NCI-H748 (cell line): Measurements from ENCODE around the gene VPS35L.
A peak's percentile ranks its signal among the peaks of the same experiment; 100 is the strongest.

ENCODE experiments used
- DNase-seq: peaks from one replicate; lab custom pipeline; 2025; ENCODE audit not compliant: unreplicated experiment; lab: John Stamatoyannopoulos, UW

Gene VPS35L

GRCh38 chr16:19555186-19555937 lies at the start of gene VPS35L:
VPS35L (plus strand) TSS chr16:19555703; CDS start chr16:19555730, 27 bp downstream.
- peak; percentile 97 for DNase-seq

- no peak for DNase-seq
These were observed 48.5 kb upstream of the VPS35L start for GRCh38 chr16:19506965-19507364.

- DNase-seq = no peak
These were observed 47.6 kb upstream of the VPS35L start for GRCh38 chr16:19507867-19508266.

GRCh38 chr16:19512297-19512696 lies 43.2 kb upstream of the VPS35L start:
- no peak for DNase-seq

- no peak for DNase-seq
These were observed 42.0 kb upstream of the VPS35L start for GRCh38 chr16:19513377-19514053.

GRCh38 chr16:19515757-19516156 lies 39.7 kb upstream of the VPS35L start:
- no peak for DNase-seq

GRCh38 chr16:19517424-19518089 lies 37.9 kb upstream of the VPS35L start:
- DNase-seq = no peak

GRCh38 chr16:19518388-19518787 lies 37.1 kb upstream of the VPS35L start:
- DNase-seq = no peak

- DNase-seq = no peak
These were observed 34.6 kb upstream of the VPS35L start for GRCh38 chr16:19520861-19521331.

- DNase-seq = peak; percentile 93
These were observed 33.8 kb upstream of the VPS35L start, which contains the start of gene GDE1 for GRCh38 chr16:19521471-19522396. GDE1 (minus strand) TSS chr16:19522098; CDS start chr16:19521964, 134 bp downstream.

GRCh38 chr16:19522397-19522732 lies 33.1 kb upstream of the VPS35L start:
- peak; percentile 29 for DNase-seq

GRCh38 chr16:19522760-19523159 lies 32.7 kb upstream of the VPS35L start:
- DNase-seq = no peak

GRCh38 chr16:19523184-19523558 lies 32.3 kb upstream of the VPS35L start:
- DNase-seq = no peak

GRCh38 chr16:19523559-19524355 lies 31.7 kb upstream of the VPS35L start, which contains the start of gene CCP110:
CCP110 (plus strand) TSS chr16:19523942; CDS start chr16:19527882, 3,940 bp downstream.
- peak; percentile 94 for DNase-seq

- DNase-seq = peak; percentile 25
These were observed 31.2 kb upstream of the VPS35L start for GRCh38 chr16:19524356-19524615.

GRCh38 chr16:19524616-19525384 lies 30.7 kb upstream of the VPS35L start:
- DNase-seq = peak; percentile 28

- DNase-seq = no peak
These were observed 30.1 kb upstream of the VPS35L start for GRCh38 chr16:19525385-19525723.

GRCh38 chr16:19527161-19527560 lies 28.3 kb upstream of the VPS35L start:
- no peak for DNase-seq

- DNase-seq = no peak
These were observed 26.8 kb upstream of the VPS35L start for GRCh38 chr16:19528666-19529065.
